Testis (tissue), 2 donors: ENCODE measurements around the gene EYS.

Experiments
- POLR2A ChIP-seq: fragments of 450-650 bp; IDR thresholded peaks from one replicate; pipeline ENCODE4 v1.6.1; 2017; ENCODE audit warnings: antibody characterized with exemption, mild to moderate bottlenecking, moderate library complexity
- TF ChIP-seq, protein P1 (sequence below), 3 experiments: fragments of 450-650 bp in 2 of 3; fragments of 200-600 bp in 1 of 3; sonication (generic) in 1 of 3; IDR thresholded peaks; one replicate each; pipeline ENCODE4 v1.5.1; 2016 to 2019; ENCODE audit warnings: antibody characterized with exemption in 3 of 3, mild to moderate bottlenecking in 2 of 3, moderate library complexity in 1 of 3

GRCh38 chr6:65202738-65203137 is 504.3 kb downstream of the EYS start:
- TF ChIP-seq, protein P1, sequence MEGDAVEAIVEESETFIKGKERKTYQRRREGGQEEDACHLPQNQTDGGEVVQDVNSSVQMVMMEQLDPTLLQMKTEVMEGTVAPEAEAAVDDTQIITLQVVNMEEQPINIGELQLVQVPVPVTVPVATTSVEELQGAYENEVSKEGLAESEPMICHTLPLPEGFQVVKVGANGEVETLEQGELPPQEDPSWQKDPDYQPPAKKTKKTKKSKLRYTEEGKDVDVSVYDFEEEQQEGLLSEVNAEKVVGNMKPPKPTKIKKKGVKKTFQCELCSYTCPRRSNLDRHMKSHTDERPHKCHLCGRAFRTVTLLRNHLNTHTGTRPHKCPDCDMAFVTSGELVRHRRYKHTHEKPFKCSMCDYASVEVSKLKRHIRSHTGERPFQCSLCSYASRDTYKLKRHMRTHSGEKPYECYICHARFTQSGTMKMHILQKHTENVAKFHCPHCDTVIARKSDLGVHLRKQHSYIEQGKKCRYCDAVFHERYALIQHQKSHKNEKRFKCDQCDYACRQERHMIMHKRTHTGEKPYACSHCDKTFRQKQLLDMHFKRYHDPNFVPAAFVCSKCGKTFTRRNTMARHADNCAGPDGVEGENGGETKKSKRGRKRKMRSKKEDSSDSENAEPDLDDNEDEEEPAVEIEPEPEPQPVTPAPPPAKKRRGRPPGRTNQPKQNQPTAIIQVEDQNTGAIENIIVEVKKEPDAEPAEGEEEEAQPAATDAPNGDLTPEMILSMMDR (IDR thresholded peaks at IDR 0.05), result no peak
- TF ChIP-seq POLR2A, result no peak
